ENCODE results near the gene FAM47E.

FAM47E gene, protein sequence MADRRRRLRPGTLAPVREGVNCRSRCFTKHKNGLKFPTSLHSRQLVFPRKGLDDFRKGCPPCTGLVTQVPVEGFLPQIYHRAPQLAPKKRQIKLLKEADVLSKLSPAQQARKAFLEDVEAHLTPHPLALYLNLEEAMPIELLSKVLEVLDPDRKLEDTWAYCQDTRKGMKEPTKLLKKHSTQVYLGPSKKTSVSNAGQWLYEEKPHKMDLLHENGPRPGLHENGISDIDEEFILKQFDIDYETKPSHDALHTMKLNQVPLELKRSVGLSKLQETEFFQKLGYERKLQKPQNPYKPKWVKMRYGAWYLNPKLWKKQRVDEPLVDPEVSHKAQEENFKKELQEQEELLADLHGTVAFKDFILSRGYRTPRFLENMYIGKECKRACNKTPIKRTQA

DNA sequence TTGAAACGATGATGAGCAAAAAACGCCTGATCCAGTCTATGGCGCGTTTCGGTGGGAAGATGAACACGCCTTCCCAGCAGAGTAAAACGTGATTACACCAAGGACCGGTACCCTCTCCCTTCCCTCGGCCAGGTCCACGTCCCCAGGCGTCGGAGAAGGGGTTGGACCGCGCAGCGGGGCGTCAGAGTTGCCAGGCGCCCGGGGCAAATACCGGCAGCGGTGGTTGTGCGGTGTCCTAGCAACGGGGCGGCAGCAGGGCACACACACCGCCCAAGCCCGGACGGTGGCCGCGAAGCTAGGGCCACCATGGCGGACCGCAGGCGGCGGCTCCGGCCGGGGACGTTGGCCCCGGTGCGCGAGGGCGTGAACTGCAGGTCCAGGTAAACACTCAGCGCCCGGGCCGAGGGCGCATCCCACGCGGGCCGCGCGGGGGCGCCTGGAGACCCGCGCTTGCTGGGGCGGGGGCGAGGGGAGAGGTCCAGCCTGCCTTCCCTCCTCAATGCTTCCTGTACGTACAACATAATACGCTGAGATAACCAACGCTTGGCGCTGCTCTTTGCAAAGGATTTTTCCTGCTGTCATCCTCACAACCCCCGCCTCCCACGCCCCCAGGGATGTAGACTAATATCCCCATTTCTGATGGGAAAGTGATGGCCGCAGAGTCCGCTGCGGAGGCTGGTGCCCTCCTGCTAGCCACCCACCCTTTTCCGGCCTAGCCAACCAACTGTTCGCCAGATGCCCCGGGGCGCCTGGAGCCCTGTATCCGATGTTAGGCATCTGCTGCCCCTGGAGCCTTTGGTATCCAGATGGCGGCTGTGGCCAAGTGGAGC is at the start of gene FAM47E:
FAM47E (plus strand) TSS at position 281 of the 830 bp plus-strand sequence; CDS start at position 307, 26 bp downstream.
- peak; percentile 82 for DNase-seq

DNA sequence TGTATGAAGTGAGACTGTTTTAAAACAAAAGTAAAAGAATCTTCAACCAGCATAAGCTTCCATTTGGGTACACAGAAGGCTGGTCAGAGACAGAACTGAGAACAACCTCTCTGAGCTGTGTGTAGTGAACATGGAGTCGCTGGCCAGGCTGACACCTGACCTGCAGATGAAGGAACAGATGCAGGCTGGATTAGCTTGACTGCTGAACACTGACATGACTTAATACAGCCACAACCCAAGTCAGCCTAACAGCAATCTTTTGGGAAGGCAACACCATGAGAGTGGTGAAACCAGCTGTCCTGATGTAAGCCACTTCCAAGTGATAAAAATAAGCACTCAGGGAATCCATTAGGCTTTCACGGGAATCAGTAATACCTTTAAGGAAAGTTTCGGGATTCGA is 48.0 kb upstream of the FAM47E start:
- peak; percentile 41 for DNase-seq

DNA sequence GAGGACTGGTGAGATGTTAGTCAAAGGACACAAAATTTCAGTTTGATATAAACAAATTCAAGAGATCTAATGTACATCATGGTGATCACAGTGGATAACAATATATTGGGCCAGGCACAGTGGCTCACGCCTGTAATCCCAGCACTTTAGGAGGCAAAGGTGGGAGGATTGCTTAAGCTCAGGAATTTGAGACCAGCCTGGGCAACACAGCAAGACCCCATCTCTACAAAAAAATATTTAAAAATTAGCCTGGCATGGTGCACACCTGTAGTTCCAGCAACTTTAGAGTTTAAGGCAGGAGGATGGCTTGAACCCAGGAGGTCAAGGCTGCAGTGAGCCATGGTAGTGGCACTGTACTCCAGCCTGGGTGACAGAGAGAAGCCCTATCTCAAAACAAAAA is 46.6 kb upstream of the FAM47E start:
- DNase-seq: no peak

DNA sequence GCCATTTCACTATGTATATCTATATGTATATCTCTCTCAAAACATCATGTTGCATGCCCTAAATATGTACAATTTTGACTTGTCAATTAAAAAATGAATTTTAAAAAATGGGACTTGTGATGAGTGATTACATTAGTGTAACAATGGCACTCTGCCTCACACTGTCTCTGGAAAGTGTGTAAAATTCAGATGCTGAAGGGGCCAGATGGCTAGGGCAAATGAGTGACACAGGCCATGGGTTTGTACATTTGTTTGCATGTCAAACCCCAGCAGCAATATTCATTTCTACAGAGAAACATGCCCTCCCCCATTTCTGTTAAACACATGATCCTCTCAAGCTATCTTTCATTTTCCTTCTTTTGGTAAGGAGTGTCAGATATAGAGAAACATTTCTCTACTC is 46.0 kb upstream of the FAM47E start:
- DNase-seq: no peak

DNA sequence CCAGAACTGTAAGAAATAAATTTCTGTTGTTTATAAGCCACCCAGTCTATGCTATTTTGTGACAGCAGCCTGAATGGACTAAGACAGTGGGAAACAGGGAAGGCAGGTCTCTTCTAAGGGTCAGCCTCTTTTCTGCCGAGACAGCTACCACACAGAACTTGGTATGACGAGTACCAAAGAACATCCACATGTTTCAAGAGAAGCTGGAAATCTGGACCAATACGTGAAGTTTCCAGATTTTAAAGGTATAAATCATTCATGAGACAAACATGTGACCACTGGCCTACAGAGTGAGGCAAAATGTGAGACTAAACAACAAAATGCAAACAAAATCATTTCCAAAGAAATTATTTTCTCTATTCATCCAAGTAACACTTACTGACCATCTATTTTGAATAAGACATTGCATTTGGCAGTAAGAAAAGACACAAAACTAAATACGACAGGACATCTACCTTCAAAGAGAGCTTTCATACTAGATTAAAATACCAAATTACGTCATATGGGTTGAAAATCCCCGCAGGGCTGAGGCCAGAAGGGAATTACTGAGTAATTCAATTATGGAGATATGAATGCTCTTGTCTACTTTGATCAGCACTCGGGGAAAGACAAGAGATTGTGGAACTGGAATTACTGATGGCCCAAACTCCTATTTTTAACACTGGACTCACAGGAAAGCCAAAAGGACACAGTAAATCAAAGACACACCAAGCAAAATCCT is 45.1 kb upstream of the FAM47E start:
- DNase-seq: no peak

DNA sequence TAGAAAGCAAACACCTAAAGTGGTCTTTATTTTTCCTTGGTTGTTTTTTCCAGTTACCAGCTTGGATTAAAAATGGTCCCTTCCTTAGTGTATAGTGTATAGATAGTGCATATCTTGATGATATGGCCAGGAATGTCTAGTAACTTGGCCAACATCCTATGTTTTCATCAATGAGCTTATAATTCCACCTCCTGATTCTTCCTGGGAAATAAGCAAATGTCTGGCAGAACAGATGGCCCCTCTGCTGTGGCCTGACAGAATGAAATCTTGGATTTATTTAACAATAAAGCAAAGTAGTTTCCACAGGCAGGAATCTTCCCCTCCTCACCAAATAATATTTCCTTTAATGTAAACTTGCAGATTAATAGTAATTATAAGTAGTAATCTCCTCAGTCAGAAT is 44.0 kb upstream of the FAM47E start:
- no peak for DNase-seq

DNA sequence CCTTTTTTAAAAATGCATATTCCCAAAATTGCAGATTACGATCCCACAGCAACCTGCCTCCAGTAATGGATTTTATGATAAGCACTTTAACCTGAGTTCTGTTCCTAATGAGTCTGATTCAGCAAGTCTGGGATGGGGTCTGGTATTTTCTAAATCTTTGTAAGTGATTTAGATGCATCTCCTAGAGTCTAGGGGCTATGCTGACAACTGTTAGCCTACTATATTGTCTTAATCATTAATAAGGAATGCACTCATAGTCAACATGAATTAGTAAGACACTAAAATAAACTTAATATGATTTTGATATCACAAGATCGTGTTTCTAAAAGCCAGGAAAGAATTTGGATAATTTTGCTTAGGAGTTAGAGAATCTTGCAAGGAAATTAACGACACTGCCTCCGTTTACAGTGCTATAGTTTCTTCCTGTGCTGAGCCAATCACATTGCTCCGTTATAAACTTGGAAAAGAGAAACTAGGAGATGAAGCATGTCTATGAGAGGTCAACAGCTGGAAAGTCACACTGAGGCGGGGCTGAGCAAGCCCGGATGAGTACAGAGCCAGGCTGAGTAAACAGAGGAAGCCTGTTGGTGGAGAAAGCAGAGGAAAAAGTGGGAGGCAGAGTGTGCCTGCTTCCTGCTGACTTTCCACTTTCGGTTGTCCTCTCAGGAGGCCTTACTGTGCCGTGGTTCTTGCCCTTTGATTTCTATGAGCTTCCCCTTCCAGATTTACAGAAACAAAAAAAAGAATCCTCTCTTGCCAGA is 43.3 kb upstream of the FAM47E start:
- peak; percentile 81 for DNase-seq

DNA sequence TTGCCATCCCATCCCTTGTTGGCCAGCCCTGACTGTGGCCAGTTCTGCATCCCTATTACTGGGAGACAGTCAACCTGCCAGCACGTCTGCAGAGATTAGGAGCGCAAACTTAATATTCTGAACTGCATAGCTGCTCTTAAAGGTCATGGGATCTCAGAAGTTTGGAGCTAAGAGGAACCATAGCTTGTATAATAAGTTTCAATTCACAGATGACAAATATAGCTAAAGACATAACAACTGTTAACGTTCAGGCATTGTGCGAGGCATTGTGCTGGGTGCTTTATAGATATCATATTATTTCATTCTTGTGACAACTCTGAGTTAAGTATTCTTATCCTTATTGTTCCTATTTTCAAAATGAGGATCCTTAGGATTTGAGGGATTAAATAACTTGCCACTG is 41.6 kb upstream of the FAM47E start:
- no peak for DNase-seq

DNA sequence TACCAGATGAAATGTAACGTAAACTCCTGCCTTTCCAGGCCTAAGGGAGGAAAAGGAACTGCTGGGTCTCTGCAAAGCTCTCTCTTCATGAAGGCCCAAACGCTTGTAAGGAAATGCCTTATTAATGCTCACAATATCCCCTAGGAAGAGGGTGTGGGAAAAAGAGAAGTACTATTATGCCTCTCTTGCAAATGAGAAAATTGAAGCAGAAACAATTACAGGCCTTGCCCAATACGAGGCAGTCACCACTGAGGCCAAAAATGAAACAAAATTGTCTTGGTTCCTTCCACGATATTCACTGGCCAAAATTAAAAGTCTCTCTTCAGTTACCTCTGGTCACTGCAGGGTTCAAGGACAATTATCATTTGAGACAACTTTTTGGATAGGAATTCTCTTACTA is 41.1 kb upstream of the FAM47E start:
- no peak for DNase-seq

DNA sequence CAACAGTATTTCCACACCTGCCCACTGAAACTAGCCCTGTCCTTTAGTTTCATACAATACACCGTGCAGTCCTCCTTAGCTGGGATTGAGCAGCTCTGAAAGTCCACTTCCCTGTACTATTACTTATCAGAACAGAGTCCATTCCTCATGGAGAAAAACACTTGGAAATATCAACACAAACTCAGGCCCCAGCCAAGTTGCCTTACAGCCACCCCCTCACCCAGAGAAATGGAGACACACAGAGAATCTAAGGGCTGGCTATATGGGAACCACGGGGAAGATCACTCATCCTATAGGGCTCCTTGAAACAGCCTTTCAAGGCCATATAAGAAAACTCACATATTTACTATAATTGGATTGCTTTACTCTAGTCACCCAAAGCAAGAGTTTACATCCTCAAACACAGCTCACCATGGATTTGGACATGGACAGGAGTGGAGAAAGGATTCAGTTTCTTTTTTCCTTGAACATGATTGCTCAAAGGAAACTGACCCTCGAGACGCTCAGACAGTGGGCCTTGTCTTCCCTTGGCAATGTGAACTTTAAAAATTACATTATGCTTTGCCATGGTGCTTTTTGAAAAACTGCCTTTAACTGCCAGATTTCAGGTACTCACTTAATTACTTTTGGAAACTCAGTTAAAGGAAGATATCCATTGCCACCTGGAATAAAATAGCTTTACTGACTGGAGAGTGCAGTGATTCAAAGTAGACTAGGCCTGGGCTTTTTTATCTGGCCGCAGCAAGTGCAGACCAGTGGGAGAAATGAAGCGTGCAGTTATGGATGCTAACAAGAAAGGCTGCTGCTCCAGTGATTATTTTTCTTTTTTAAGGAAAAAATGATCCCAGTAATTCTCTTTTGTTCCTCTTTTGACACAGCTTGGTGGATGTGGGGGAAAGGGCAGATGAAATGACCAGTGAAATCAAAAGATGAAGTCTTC is 39.5 kb upstream of the FAM47E start:
- no peak for DNase-seq

DNA sequence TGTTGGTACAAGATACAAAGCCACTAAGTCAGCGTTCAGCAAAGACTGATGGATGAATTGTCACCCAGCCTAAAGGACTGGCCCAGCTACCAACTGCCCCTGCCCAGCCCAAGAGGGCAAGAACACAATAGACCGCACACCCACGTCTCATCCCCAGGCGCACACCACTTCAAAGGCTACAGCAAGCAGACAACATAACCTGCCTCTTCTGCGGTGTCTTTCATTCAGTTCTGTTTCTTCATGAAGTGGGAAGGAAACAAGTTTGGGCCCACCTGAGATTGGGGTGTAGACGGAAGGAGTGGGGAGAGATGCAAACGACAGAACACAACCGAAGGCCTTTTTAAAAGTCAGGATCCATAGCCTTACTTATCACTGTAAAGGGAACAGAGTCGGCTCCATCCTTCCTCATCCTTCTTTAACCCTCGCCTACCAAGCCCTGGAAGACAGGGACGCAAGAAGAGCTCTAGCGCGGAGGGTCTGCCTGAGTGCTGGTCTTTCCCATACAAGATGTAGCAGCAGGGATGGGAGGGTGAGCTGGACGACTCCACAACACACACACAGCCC is 38.6 kb upstream of the FAM47E start:
- peak; percentile 32 for DNase-seq

DNA sequence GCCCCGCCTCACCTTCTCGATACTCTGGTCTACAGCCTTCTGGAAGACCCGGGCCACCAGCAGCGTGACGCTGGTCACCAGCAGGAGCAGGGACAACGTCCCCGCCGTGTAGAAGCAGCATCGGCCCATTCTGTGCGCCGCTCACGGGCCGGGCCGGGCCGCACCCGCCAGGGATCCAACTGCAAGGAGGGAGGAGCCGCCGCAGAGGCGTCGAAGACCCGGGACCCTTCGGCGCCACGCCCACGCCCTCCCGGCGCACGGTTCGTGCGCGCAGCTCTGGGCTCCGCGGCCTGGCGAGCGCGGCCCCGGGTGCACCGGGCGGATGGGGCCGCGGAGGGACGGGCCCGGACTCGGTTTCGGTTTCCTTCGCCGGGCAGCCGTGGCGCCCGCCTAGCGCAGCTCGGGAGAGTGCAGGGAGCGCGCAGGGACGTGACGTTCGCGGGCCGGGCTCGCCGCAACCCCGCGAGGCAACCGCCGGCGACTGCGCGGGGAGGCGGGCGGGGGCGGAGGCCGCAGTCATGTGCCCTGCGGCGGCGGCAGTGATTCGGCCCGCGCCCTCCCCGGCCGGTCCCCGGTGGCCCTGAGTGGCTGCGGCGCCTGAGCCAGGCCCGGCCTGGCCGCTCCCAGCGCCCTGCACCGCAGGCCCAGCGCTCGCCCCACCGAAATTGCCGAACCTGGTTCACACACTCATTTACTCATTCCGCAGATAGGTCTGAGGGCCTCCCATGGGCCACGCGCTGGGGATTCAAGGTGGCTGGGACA is 37.9 kb upstream of the FAM47E start, which contains the start of gene SCARB2:
SCARB2 (minus strand) TSS at position 410 of the 762 bp plus-strand sequence; CDS start at position 129, 281 bp downstream.
- peak; percentile 90 for DNase-seq

DNA sequence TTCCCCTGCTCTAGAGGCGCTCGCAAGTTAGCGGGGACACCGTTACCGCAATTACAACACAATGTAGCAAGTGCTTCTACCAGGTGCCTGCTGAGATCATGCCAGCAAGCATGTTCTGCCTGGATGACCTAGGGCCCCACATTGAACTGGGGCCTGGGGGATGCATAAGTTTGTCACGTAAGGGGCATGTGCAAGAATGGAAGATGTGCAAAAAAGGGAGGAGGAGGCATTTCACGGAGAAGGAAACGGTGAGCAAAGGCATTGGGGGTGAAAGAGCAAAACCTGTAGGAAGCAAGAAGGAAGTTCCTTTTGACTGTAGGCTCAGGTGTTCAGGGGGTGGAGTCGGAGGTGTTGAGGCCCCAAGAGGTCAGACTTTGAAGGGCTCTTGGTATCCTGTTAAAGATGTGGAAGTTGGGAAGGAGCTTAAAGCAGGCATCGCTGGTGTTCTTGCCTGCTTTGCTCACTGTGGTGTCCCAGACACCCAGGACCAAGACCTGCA is 37.3 kb upstream of the FAM47E start:
- no peak for DNase-seq

DNA sequence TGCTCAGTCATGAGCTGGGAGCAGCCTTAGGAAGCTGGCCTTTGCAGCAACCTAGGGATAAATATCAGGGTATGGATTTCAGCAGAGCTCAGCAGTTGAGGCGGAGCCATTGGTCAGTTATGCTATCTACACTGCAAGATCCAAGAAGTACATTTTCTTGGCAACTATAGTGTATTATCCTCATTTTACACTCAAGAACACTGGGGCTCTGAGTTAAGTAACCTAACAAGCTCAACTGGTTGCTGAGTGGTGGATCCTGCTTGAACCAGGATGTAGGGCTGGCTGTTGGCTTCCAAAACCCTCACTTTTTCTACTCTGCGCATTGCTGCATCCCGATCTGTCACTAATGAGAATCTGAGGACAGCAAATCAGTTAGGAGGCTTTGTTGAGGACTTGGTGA is 36.4 kb upstream of the FAM47E start:
- DNase-seq: no peak

DNA sequence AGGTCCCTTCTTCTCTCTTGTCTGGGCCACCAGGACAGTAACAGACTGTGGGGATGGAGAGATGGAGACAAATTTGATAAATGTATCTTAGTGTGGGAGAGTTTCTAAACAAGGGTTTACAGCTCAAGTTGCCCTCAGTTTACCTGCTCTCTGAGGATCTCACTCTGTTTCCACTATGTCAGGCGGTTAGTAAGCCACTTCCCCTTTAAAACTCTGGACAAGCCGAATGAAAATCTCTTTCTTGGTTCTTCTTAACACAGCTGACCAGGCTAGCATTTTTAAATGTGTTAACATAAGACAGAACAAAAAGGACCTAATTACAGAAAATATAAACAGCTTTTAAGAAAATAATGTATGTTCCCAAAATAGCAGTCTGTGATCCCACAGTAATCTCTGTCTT is 35.0 kb upstream of the FAM47E start:
- DNase-seq: no peak

DNA sequence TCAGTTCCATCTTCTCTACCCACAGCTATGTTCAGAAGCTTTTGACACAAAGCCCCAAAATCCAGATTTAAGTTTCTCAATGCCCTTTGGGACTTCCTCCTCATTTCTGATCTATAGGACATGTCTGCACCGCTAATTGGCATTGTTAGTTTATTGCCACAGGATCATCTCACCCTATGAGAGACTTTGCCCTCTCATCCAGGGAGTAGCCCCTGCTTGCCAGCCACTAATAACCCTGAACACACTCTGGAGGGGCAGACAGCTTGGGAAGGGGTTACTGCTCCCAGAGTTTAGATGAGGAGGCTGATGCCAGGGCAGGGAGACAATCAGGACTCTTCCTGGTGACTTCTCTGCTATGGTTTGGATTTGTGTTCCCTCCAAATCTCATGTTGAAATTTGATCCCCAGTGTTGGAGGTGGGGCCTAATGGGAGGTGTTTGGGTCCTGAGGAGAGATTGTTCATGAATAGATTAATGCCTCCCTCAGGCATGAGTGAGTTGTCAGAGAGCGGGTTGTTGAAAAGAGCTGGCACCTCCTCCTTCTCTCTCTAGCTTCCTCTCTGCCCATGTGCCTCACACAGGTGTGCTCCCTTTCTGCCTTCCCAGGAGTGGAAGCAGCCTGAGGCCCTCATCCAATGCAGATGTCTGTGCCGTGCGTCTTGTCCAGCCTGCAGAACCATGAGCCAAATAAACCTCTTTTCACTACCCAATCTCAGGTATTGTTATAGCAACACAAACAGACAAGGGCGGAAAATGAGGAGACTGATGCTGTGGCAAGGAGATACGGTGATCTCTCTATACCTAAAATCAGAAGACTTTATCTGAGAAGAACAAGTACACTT is 34.3 kb upstream of the FAM47E start:
- no peak for DNase-seq

DNA sequence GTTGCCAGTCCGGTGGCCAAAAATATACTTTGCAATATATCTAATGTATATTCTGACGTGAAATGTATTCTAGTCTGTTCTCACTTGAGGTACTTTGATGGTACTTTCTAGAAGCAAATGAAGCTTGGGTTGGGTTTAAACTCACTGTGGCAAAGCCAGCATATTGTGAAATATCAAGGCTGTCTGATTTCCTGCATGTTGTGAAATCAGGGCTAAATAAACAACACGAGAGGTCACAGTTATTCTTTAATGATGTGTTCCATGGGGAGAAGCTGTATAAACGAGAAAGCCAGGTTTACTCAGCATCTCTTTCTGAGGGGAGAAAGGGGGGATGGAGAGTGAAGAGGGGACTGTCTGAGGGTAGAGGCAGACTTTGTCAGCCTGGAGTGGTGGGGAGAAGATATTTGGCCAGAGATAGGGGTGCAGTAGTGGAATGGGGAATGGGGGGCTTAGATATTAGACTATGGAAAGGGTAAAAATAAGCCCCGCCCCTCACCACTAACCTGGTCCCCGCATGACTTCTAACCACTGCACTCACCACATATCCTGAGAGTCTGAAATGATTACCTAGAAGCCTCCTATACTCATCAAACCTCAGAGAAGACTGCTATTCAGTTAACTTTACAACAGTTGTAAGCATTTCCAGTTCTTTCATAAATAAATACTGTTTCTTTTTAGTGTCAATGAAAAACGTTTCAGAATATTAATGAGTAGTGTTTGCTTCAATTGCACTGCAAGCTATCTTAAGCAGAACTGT is 32.0 kb upstream of the FAM47E start:
- DNase-seq: no peak

DNA sequence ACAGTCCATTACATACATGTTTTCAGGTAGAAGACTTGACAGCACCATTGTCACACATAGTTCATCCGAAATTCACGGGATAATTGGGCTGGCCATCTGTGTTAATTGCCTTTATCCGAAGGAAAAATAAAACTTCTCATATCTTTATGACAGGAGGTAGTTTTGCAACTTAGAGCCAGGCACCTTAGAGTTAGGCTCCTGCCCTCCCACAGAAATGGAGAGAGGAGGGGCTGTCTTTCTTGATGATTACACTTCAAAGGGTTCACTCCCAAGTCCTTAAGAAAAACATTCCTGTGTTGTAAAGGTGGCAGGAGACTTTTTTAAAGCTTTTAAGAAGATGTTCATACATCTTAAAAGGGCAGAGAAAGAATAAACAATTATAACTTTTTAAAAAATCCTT is 27.4 kb upstream of the FAM47E start:
- no peak for DNase-seq

Data from femur (tissue), 1 donor.